CD4-positive, CD25-positive, alpha-beta regulatory T cell (primary cell): ENCODE results near the gene OSBPL2. TPM values are rescaled to one million over a fixed set of nuclear protein-coding genes. Genes with fewer than 3 reads are reported as not detected.

Experiments used
- ATAC-seq, 2 donors: fragments of 150-1000 bp; cut with Tn5 transposase; one replicate each; pipeline ENCODE4 v1.10.0; 2021; ENCODE audit warnings: low read depth in 2 of 2, moderate number of reproducible peaks in 2 of 2, moderate library complexity in 1 of 2
- DNase-seq, 3 donors: peaks; one replicate each; pipeline versions ENCODE4 v3.0.0 to v3.0.0-alpha.2; 2012 to 2022; ENCODE audit warnings: mixed read lengths in 1 of 3
- H3K27ac ChIP-seq: one replicate; pipeline ENCODE4 v1.7.0; 2013; ENCODE audit warnings: mild to moderate bottlenecking, low read length; ENCODE audit not compliant: insufficient read depth, poor library complexity, severe bottlenecking
- H3K27me3 ChIP-seq: one replicate; pipeline ENCODE4 v1.7.0; 2013; ENCODE audit warnings: low read length; ENCODE audit not compliant: control insufficient read depth, insufficient read depth
- H3K36me3 ChIP-seq: one replicate; pipeline ENCODE4 v1.7.0; 2013; ENCODE audit warnings: mild to moderate bottlenecking, low read length, moderate library complexity; ENCODE audit not compliant: control insufficient read depth, insufficient read depth
- H3K4me1 ChIP-seq: 2 replicates; pipeline ENCODE4 v1.7.0; 2013; ENCODE audit warnings: mild to moderate bottlenecking, low read length; ENCODE audit not compliant: insufficient read depth, control insufficient read depth, poor library complexity, severe bottlenecking
- H3K4me3 ChIP-seq: one replicate; pipeline ENCODE4 v1.7.0; 2013; ENCODE audit warnings: low read depth, mild to moderate bottlenecking, low read length, moderate library complexity
- H3K9me3 ChIP-seq, 2 experiments: 1 replicate in 1 of 2; 2 replicates in 1 of 2; pipeline ENCODE4 v1.7.0; 2013; ENCODE audit warnings: low read length in 2 of 2, mild to moderate bottlenecking in 1 of 2, moderate library complexity in 1 of 2; ENCODE audit not compliant: control insufficient read depth in 2 of 2
- H3K27ac Mint-ChIP-seq, 3 donors: one replicate each; pipeline ENCODE4 v1.8.0; 2020 to 2022; ENCODE audit warnings: mild to moderate bottlenecking in 3 of 3, mixed read lengths in 3 of 3, moderate library complexity in 2 of 3
- H3K27me3 Mint-ChIP-seq: one replicate; pipeline ENCODE4 v1.8.0; 2022; ENCODE audit warnings: mild to moderate bottlenecking, mixed read lengths
- H3K36me3 Mint-ChIP-seq: one replicate; pipeline ENCODE4 v1.8.0; 2020; ENCODE audit warnings: mixed read lengths
- H3K4me1 Mint-ChIP-seq, 4 donors: one replicate each; pipeline ENCODE4 v1.8.0; 2020 to 2022; ENCODE audit warnings: mixed read lengths in 4 of 4, mild to moderate bottlenecking in 1 of 4
- H3K4me3 Mint-ChIP-seq, 4 donors: one replicate each; pipeline ENCODE4 v1.8.0; 2020 to 2022; ENCODE audit warnings: mild to moderate bottlenecking in 4 of 4, mixed read lengths in 4 of 4, moderate library complexity in 3 of 4
- H3K9me3 Mint-ChIP-seq, 7 donors: one replicate each; pipeline ENCODE4 v1.8.0; 2020 to 2022; ENCODE audit warnings: mixed read lengths in 7 of 7, mild to moderate bottlenecking in 3 of 7, moderate library complexity in 2 of 7
- polyA plus RNA-seq, 4 donors: library from polyadenylated mRNA; unstranded; fragments of 300-500 nt; fragmentation: Illumina TruSeq; gene quantifications; one replicate each; pipeline ENCODE4 v1.2.3, GENCODE V29; 2021
- total RNA-seq: library from RNA; stranded (reverse); gene quantifications from one replicate; pipeline ENCODE4 v1.2.3, GENCODE V29; 2022

Gene OSBPL2
- total and polyA plus RNA-seq, 5 donors from 2014 or later, result 19.3 to 85.2 (median 23.2) TPM

DNA sequence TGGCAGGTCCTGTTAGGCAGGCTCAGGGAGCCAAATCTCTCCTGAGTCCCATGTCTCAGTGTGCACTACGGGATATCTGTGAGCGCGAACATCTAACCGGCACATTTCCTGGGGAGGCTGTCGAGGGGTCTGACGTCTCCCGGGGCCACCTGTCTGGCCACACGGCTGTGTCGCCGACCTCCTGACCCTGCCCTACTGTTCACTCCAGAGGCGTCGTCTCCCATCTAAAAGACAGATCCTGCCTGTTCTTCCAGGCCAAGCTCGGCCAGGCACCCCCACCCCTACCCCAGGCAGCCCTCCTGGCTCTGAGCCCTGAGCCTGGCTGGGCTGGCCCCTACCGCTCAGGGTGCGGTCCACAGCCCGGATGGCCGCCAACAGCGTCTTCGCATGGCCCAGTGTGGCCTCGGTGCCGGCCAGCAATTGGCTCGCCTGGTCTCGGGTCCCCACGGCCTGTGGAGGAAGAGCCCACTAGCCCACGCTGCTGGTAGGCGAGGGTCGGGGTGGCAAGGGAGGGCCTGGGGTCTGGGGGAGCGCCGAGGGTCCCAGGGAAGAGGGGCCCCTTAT, 81.1 kb downstream of the OSBPL2 start:
- H3K4me1 Mint-ChIP-seq, result peaks cover 0 to 2% (median 0%) of the 10 kb centered on the region in 4 donors
- H3K4me3 Mint-ChIP-seq, result no peak overlapping the region
- no peaks in the 10 kb centered on the region for H3K4me1 ChIP-seq
- no peak overlapping the region for H3K27ac ChIP-seq
- no peaks in the 10 kb centered on the region for H3K36me3 Mint-ChIP-seq
- no peak for ATAC-seq
- no peak for DNase-seq
- H3K36me3 ChIP-seq, result no peaks in the 10 kb centered on the region
- H3K9me3 Mint-ChIP-seq, result no peaks in the 10 kb centered on the region
- H3K27me3 Mint-ChIP-seq, result peaks cover 4% of the 10 kb centered on the region
- no peaks in the 10 kb centered on the region for H3K9me3 ChIP-seq
- no peak overlapping the region for H3K27ac Mint-ChIP-seq
- no peak overlapping the region for H3K4me3 ChIP-seq
- H3K27me3 ChIP-seq, result no peaks in the 10 kb centered on the region

DNA sequence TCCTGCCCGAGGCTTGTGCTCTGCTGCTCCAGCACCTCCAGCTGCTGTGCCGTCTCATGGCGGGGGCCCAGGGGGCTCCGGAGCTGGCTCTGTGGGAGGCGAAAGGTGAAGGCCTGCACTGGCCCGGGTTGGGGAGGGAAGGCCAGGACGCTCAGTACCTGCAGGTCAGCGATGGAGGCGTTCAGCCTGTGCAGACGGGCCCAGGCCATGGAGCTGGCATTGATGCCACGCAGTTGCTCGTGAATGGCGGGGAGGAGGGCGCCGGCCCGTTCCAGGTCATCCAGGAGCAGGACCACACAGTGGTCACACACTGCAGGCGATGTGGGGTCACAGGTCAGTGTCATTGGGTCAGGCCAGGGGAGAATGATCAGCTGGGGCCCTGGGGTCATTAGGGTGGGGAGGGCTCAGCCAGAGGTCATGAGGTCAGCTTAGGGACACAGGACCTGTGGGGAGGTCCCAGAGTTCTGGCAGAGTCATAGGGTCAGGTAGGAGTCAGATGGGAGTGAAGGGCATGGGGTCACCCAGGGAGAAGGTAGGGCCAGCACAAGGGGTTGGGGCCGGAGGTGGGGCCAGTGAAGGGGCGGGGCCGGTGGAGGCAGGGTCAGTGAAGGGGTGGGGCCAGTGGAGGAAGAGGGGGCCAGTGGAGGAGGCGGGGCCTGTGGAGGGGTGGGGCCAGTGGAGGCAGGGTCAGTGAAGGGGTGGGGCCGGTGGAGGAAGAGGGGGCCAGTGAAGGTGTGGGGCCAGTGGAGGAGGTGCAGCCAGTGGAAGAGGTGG, 82.4 kb downstream of the OSBPL2 start:
- H3K9me3 ChIP-seq, result no peaks in the 10 kb centered on the region
- no peak overlapping the region for H3K4me3 ChIP-seq
- Mint-ChIP-seq H3K27me3 (peaks cover 4% of the 10 kb centered on the region), H3K27ac (no peak overlapping the region), H3K9me3 (no peaks in the 10 kb centered on the region), H3K4me3 (no peak overlapping the region), H3K4me1 (no peaks in the 10 kb centered on the region), H3K36me3 (no peaks in the 10 kb centered on the region)
- H3K27me3 ChIP-seq, result no peaks in the 10 kb centered on the region
- ATAC-seq (no peak), DNase-seq (no peak)
- no peak overlapping the region for H3K27ac ChIP-seq
- H3K36me3 ChIP-seq, result no peaks in the 10 kb centered on the region
- no peaks in the 10 kb centered on the region for H3K4me1 ChIP-seq

DNA sequence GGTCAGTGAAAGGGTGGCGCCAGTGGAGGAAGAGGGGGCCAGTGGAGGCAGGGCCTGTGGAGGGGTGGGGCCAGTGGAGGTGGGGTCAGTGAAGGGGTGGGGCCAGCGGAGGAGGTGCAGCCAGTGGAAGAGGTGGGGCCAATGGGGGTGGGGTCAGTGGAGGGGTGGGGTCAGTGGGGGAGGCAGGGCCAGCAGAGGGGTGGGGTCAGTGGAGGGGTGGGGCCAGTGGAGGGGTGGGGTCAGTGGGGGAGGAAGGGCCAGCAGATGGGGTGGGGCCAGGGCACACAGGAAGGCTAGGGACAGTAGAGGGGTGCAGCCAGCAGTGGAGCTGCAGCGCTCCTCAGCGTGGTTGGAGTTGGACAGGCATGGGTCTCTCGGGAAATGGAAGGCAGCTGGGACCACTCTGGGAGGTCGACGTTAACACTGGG, 83.2 kb downstream of the OSBPL2 start:
- H3K27me3 Mint-ChIP-seq, result peaks cover 4% of the 10 kb centered on the region
- no peak overlapping the region for H3K27ac Mint-ChIP-seq
- Histone ChIP-seq H3K4me3 (no peak overlapping the region), H3K27ac (no peak overlapping the region), H3K9me3 (no peaks in the 10 kb centered on the region), H3K27me3 (no peaks in the 10 kb centered on the region), H3K4me1 (no peaks in the 10 kb centered on the region), H3K36me3 (no peaks in the 10 kb centered on the region)
- H3K4me3 Mint-ChIP-seq, result no peak overlapping the region
- DNase-seq (no peak), ATAC-seq (no peak)
- H3K9me3 Mint-ChIP-seq, result no peaks in the 10 kb centered on the region
- H3K4me1 Mint-ChIP-seq, result no peaks in the 10 kb centered on the region
- H3K36me3 Mint-ChIP-seq, result no peaks in the 10 kb centered on the region

DNA sequence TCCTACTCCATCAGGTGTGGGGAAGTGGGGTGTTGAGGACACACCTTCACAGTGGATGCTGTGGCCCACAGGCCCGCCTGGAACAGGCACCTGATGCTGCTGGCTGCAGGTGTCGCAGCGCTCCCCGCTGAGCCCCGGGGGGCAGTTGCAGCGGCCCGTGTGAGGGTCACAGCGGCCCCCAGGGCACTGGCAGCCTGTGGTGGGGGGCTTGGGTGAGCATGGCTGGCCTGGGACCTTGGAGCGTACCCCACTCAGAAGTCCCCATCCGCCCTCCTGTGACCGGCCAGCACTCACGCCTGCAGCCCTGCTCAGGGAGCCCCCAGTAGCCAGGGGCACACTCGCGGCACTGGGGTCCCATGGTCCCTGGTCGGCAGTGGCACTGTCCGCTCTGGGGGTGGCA, 83.7 kb downstream of the OSBPL2 start:
- no peak for ATAC-seq
- no peaks in the 10 kb centered on the region for H3K36me3 Mint-ChIP-seq
- Histone ChIP-seq H3K27me3 (no peaks in the 10 kb centered on the region), H3K4me3 (no peak overlapping the region), H3K4me1 (no peaks in the 10 kb centered on the region), H3K27ac (no peak overlapping the region), H3K9me3 (no peaks in the 10 kb centered on the region), H3K36me3 (no peaks in the 10 kb centered on the region)
- DNase-seq, result no peak
- H3K27ac Mint-ChIP-seq, result no peak overlapping the region
- peaks cover 4% of the 10 kb centered on the region for H3K27me3 Mint-ChIP-seq
- no peak overlapping the region for H3K4me3 Mint-ChIP-seq
- H3K9me3 Mint-ChIP-seq, result no peaks in the 10 kb centered on the region
- no peaks in the 10 kb centered on the region for H3K4me1 Mint-ChIP-seq

DNA sequence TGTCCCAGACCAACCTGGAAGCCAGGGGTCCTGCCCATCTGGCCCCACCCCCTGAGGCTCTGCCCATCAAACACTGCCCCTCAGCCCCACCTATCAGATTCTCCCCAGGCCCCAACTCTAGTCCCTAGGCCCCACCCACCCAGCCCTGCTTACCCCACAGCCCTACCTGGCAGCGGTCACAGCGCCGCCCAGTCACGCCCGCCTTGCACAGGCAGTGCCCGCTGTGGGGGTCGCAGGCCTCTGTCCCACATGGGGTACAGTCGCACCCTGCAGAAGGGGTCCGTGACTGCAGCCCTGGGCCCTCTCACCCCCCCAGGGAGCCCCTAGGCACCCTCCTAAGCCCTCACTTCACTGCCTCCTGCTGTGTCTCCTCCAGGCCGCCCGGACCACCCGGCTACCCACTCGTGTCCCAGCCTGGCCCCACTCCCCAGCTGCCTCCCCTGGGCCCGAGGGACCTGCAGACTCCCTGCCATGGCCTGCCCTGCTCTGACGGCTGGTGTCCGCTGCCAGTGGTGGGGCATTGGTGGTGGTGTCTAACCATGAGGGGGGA, 84.2 kb downstream of the OSBPL2 start:
- H3K4me3 Mint-ChIP-seq, result no peak overlapping the region
- H3K27me3 ChIP-seq, result no peaks in the 10 kb centered on the region
- H3K27ac ChIP-seq, result no peak overlapping the region
- ATAC-seq (no peak), DNase-seq (no peak)
- no peak overlapping the region for H3K27ac Mint-ChIP-seq
- no peaks in the 10 kb centered on the region for H3K9me3 Mint-ChIP-seq
- no peaks in the 10 kb centered on the region for H3K36me3 ChIP-seq
- no peak overlapping the region for H3K4me3 ChIP-seq
- H3K4me1 Mint-ChIP-seq, result no peaks in the 10 kb centered on the region
- H3K9me3 ChIP-seq, result no peaks in the 10 kb centered on the region
- no peaks in the 10 kb centered on the region for H3K36me3 Mint-ChIP-seq
- no peaks in the 10 kb centered on the region for H3K4me1 ChIP-seq
- peaks cover 4% of the 10 kb centered on the region for H3K27me3 Mint-ChIP-seq

DNA sequence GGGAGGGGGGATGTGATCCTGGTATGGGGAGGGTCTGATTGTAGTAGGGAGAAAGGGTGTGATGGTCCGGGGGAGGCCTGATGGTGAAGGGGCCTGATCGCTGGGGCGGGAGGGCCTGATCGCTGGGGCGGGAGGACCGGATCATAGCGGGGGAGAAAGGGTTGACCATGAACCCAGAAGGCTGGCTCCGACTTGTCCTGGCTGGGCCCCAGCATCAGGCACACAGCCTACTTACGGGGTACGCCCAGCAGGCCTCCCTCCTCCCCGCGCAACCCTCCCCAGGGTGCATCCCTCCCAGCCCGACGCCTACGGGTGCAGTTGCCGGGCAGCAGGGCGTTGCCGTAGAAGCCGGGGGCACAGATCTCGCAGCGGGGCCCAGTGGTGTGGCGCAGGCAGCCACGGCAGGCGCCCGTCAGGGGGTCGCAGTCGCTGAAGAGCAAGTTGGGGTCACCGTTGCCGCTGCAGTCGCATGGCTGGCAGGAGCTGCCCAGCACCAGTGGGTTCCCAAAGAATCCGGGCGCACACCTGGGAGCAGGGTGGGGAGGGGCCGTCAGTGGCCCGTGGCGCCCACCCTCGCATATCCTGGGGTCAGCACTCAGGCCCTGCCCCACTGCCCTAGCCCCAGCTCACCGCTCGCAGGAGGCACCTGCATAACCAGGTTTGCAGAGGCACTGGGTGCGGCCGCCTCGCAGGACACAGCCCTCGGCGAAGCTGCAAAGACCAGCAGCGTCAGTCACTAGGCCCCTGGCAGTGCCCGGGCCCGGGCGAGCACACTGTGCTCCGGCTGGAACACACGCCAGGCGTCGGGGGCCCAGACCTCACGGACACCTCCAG, 85.0 kb downstream of the OSBPL2 start:
- no peaks in the 10 kb centered on the region for H3K36me3 Mint-ChIP-seq
- no peaks in the 10 kb centered on the region for H3K9me3 Mint-ChIP-seq
- no peak for ATAC-seq
- Histone ChIP-seq H3K9me3 (no peaks in the 10 kb centered on the region), H3K36me3 (no peaks in the 10 kb centered on the region), H3K27ac (no peak overlapping the region), H3K4me1 (no peaks in the 10 kb centered on the region), H3K27me3 (no peaks in the 10 kb centered on the region), H3K4me3 (no peak overlapping the region)
- no peak for DNase-seq
- no peak overlapping the region for H3K4me3 Mint-ChIP-seq
- peaks cover 4% of the 10 kb centered on the region for H3K27me3 Mint-ChIP-seq
- H3K27ac Mint-ChIP-seq, result no peak overlapping the region
- no peaks in the 10 kb centered on the region for H3K4me1 Mint-ChIP-seq

DNA sequence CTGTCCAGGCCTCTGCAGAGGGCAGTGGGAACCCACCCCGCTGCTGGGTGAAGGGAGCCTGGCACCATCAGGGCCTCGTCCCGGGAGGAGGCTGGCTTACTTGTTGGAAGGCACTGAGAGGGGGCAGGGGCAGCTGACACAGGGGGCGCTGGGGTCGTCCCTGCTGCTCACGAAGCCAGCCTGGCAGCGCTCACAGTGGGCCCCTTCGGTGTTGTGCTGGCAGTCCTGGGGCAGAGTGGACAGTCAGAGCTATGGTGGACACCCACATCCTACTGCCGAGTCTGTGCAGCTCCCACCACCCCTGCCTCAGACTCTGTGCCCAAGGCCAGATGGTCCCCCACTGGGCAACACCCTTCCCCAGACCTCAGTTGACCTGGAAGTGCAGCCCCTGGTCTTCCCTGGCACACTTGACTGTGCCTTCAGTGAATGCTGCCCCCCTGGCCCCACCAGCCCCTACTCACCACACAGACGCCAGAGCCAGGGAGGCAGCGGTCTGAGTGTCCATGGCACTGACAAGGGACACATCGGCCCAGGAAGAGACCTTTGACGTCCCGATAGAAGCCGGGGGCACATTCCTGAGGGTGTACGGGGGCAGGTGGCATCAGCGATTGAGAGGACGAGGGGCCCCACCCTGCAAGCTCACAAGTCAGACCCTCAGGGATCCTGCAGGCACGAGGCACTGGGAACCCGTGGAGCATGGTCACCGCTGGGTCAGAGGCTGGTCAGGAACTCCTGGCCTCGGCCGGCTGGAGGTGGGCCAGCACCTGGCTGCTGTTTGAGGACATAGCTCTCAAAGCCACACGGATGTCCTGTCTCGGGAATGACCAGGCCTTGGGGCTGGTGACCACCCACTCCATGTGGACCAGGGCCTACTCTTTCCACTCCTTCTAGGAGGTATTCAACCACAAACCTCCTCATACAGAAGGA, 85.9 kb downstream of the OSBPL2 start:
- no peak for ATAC-seq
- no peak overlapping the region for H3K27ac Mint-ChIP-seq
- H3K27ac ChIP-seq, result no peak overlapping the region
- no peaks in the 10 kb centered on the region for H3K36me3 Mint-ChIP-seq
- no peaks in the 10 kb centered on the region for H3K36me3 ChIP-seq
- H3K4me1 ChIP-seq, result no peaks in the 10 kb centered on the region
- no peaks in the 10 kb centered on the region for H3K9me3 Mint-ChIP-seq
- no peak overlapping the region for H3K4me3 Mint-ChIP-seq
- no peaks in the 10 kb centered on the region for H3K4me1 Mint-ChIP-seq
- peaks cover 4% of the 10 kb centered on the region for H3K27me3 Mint-ChIP-seq
- no peaks in the 10 kb centered on the region for H3K9me3 ChIP-seq
- no peak overlapping the region for H3K4me3 ChIP-seq
- DNase-seq, result no peak
- no peaks in the 10 kb centered on the region for H3K27me3 ChIP-seq
